SU-DHL-6 (cell line): ENCODE results near the gene KRTAP4-1.

ENCODE experiments used
- EZH2phosphoT487 ChIP-seq: fragments of 200-600 bp; sonication (generic), shearing (Covaris generic); conservative IDR thresholded peaks from 2 replicates; pipeline ENCODE4 v1.6.1; 2018; ENCODE audit warnings: mild to moderate bottlenecking, antibody characterized with exemption, low read length, moderate library complexity, mixed read lengths
- TF ChIP-seq, protein P1 (sequence below): fragments of 200-600 bp; sonication (generic); IDR thresholded peaks from one replicate; pipeline ENCODE4 v1.5.1; 2017; ENCODE audit warnings: antibody characterized with exemption, mild to moderate bottlenecking, low read length, moderate library complexity; ENCODE audit not compliant: insufficient read depth, poor library complexity, severe bottlenecking

DNA sequence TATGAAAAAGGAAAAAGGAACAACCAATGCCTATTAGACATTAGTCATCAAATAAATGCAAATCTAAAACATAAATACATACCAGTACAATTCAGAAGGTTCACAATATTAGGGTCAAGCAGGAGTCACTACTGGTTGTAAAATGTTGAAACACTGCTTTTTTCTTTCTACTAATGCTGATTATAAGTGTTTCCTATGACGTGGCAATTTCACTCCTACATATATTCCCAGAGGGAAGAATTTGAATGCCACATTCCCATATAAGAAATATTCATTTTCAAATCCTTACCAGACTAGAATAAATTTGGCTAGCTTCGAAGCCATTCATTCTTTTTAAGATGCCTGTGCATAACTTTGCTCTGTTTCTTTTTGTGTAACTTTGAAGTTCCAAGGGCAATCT is 39.1 kb upstream of the KRTAP4-1 start:
- TF ChIP-seq, protein P1, sequence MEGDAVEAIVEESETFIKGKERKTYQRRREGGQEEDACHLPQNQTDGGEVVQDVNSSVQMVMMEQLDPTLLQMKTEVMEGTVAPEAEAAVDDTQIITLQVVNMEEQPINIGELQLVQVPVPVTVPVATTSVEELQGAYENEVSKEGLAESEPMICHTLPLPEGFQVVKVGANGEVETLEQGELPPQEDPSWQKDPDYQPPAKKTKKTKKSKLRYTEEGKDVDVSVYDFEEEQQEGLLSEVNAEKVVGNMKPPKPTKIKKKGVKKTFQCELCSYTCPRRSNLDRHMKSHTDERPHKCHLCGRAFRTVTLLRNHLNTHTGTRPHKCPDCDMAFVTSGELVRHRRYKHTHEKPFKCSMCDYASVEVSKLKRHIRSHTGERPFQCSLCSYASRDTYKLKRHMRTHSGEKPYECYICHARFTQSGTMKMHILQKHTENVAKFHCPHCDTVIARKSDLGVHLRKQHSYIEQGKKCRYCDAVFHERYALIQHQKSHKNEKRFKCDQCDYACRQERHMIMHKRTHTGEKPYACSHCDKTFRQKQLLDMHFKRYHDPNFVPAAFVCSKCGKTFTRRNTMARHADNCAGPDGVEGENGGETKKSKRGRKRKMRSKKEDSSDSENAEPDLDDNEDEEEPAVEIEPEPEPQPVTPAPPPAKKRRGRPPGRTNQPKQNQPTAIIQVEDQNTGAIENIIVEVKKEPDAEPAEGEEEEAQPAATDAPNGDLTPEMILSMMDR: no peak
- no peak for TF ChIP-seq EZH2phosphoT487
